ENCODE measurements around the gene TSC22D2. TPM values are rescaled to one million over a fixed set of nuclear protein-coding genes. Genes with fewer than 3 reads are reported as not detected.

Gene TSC22D2
- total and polyA plus RNA-seq, 2 of the 8 experiments (the other 6 are each of a cell fraction or from before 2014, with no cell fraction given) = 3.4 to 27.6 TPM

- POLR2A ChIA-PET (ENCODE audit: partially characterized antibody) = interaction anchor here (1.3 kb wide), 1 partner anchor 12 kb away, joined by 3 read pairs; no protein-coding TSS in a partner anchor
- no peak overlapping the region for H2AK5ac ChIP-seq (ENCODE audit: low read depth, low read length)
- H3K27ac ChIP-seq (ENCODE audit: low read depth, low read length) = no peak overlapping the region
- 73% methylated on average over 1 of the region's 1 CpG; no CpG with 5 or more reads in 1 of the 2 experiments for WGBS, 2 experiments (ENCODE audit: extremely low coverage in 1 of 2, insufficient coverage in 1 of 2, insufficient read length in 1 of 2, insufficient replicate concordance in 2 of 2, low coverage in 1 of 2, low lambda C conversion rate in 2 of 2, missing lambda C conversion rate in 1 of 2)
- no peak overlapping the region for H3K4me3 ChIP-seq (ENCODE audit: extremely low read depth in 1 of 4, insufficient read depth in 2 of 4, low read depth in 3 of 4, low read length in 4 of 4)
- CTCF ChIA-PET (ENCODE audit: partially characterized antibody) = interaction anchor here (1.0 kb wide), 1 partner anchor 11 kb away, joined by 4 read pairs; no protein-coding TSS in a partner anchor
- H3K79me1 ChIP-seq (ENCODE audit: low read depth, low read length) = no peaks in the 10 kb centered on the region
- no peaks in the 10 kb centered on the region for H3K79me2 ChIP-seq (ENCODE audit: control insufficient read depth in 1 of 2, insufficient read depth in 2 of 2, low read length in 2 of 2)
- H3K23ac ChIP-seq (ENCODE audit: insufficient read length) = no peak overlapping the region
- no peak overlapping the region for H3K18ac ChIP-seq (ENCODE audit: extremely low read depth, low read length)
- no peak overlapping the region for H3K4ac ChIP-seq (replicated peaks; ENCODE audit: insufficient read length, low read depth, low read length)
- no peak for FAIRE-seq
- no peak overlapping the region for H2AFZ ChIP-seq (ENCODE audit: low read length)
- no peak overlapping the region for H2BK20ac ChIP-seq (ENCODE audit: low read length)
- H3K14ac ChIP-seq (ENCODE audit: insufficient read length) = no peak overlapping the region
- no peaks in the 10 kb centered on the region for H4K20me1 ChIP-seq (replicated peaks in 1 of 2; ENCODE audit: control insufficient read depth in 1 of 2, insufficient read depth in 2 of 2, low read length in 2 of 2)
- no peak for TF ChIP-seq USF2 (IDR thresholded peaks at IDR 0.05; ENCODE audit: low read length)
- TF ChIP-seq GABPA (IDR thresholded peaks at IDR 0.05; ENCODE audit: borderline replicate concordance, insufficient read depth, low read length) = no peak
- TF ChIP-seq BRCA1 (IDR thresholded peaks at IDR 0.05; ENCODE audit: low read depth, low read length) = no peak
- TF ChIP-seq SIX5 (IDR thresholded peaks at IDR 0.05; ENCODE audit: low read depth, low read length) = no peak
- no peak for TF ChIP-seq CTBP2 (IDR thresholded peaks at IDR 0.05; ENCODE audit: borderline replicate concordance, insufficient read depth, insufficient read length, low read length)
- TF ChIP-seq NANOG (IDR thresholded peaks at IDR 0.05; ENCODE audit: insufficient read depth, low read depth, low read length, poor library complexity, severe bottlenecking) = no peak
- TF ChIP-seq EZH2 (IDR thresholded peaks at IDR 0.05; ENCODE audit: low read depth, low read length, severe bottlenecking) = no peak
- TF ChIP-seq RFX5 (IDR thresholded peaks at IDR 0.05; ENCODE audit: borderline replicate concordance, low read depth, low read length) = no peak
- TF ChIP-seq, protein P1, sequence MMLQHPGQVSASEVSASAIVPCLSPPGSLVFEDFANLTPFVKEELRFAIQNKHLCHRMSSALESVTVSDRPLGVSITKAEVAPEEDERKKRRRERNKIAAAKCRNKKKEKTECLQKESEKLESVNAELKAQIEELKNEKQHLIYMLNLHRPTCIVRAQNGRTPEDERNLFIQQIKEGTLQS (IDR thresholded peaks at IDR 0.05; ENCODE audit: insufficient read depth, low read depth, low read length) = no peak
- no peaks in the 10 kb centered on the region for H3K9me3 ChIP-seq (ENCODE audit: insufficient read depth in 2 of 2, low read depth in 1 of 2, low read length in 1 of 2)
- no peak overlapping the region for H3K9ac ChIP-seq (replicated peaks in 1 of 4; ENCODE audit: extremely low read depth in 1 of 4, low read depth in 3 of 4, low read length in 3 of 4)
- H3K56ac ChIP-seq (replicated peaks; ENCODE audit: insufficient read length, low read depth, low read length) = no peak overlapping the region
- no peaks in the 10 kb centered on the region for H3K23me2 ChIP-seq (ENCODE audit: low read depth, low read length)
- no peak overlapping the region for H3K4me2 ChIP-seq (ENCODE audit: insufficient read depth in 1 of 2, low read depth in 2 of 2, low read length in 2 of 2)
- peaks cover 0 to 11% (median 10%) of the 10 kb centered on the region in 4 experiments; a peak in 5 of 7 replicates for H3K4me1 ChIP-seq (replicated peaks in 1 of 4; ENCODE audit: control insufficient read depth in 3 of 4, insufficient read depth in 4 of 4, low read length in 3 of 4)
- H4K5ac ChIP-seq (ENCODE audit: insufficient read length, low read depth, low read length) = no peak overlapping the region
- no peak overlapping the region for H4K8ac ChIP-seq (ENCODE audit: extremely low read depth, insufficient read depth, low read length)
- no peak overlapping the region for H2BK120ac ChIP-seq (replicated peaks; ENCODE audit: low read depth, low read length)
- H2BK5ac ChIP-seq (ENCODE audit: low read depth, low read length) = no peak overlapping the region
- no peaks in the 10 kb centered on the region for H3K36me3 ChIP-seq (ENCODE audit: control insufficient read depth in 2 of 4, insufficient read depth in 4 of 4, low read length in 3 of 4)
- no peak overlapping the region for H2BK15ac ChIP-seq (ENCODE audit: low read length)
- no peaks in the 10 kb centered on the region for H3K27me3 ChIP-seq (replicated peaks in 1 of 4; ENCODE audit: control insufficient read depth in 3 of 4, extremely low read depth in 1 of 4, insufficient read depth in 3 of 4, low read length in 3 of 4)
- DNase-seq (ENCODE audit: low read depth in 1 of 2, low spot score in 2 of 2) = no peak
- H2BK12ac ChIP-seq (ENCODE audit: low read depth, low read length) = no peak overlapping the region
- H4K91ac ChIP-seq (replicated peaks; ENCODE audit: insufficient read length, low read length) = no peak overlapping the region
These were observed 35.4 kb upstream of the TSC22D2 start for GRCh38 chr3:150372722-150373121.

Data from H1 (cell line).